Prostate gland (tissue), 2 donors: ENCODE data around the gene OR56A4. TPM values are rescaled to one million over a fixed set of nuclear protein-coding genes. Genes with fewer than 3 reads are reported as not detected.

Source experiments
- DNase-seq: peaks from one replicate; pipeline ENCODE4 v3.0.0-alpha.2; 2019; ENCODE audit warnings: low spot score
- H3K27ac ChIP-seq, 2 donors: fragments of 200-600 bp; sonication (generic); 2 replicates each; pipeline ENCODE4 v1.5.1; 2017 to 2019
- H3K27me3 ChIP-seq: fragments of 200-600 bp; sonication (generic); replicated peaks from 2 replicates; pipeline ENCODE4 v1.5.1; 2019; ENCODE audit not compliant: insufficient read depth
- H3K36me3 ChIP-seq, 2 donors: fragments of 200-600 bp; sonication (generic); 1 replicate in 1 of 2; 2 replicates in 1 of 2; pipeline versions ENCODE4 v1.5.1 to v1.8.1; 2017 to 2019
- H3K4me1 ChIP-seq: fragments of 200-600 bp; sonication (generic); replicated peaks from 2 replicates; pipeline ENCODE4 v1.5.1; 2019
- H3K4me3 ChIP-seq, 2 donors: fragments of 200-600 bp; sonication (generic); 2 replicates each; pipeline ENCODE4 v1.5.1; 2017 to 2019
- H3K9me3 ChIP-seq: fragments of 200-600 bp; sonication (generic); 2 replicates; pipeline ENCODE4 v1.5.1; 2017
- CTCF ChIP-seq, 4 experiments: fragments of 200-600 bp in 2 of 4; fragments of 450-650 bp in 2 of 4; sonication (generic) in 2 of 4; IDR thresholded peaks; 1 replicate in 3 of 4; 2 replicates in 1 of 4; pipeline ENCODE4 v1.5.1; 2016 to 2019; ENCODE audit warnings: antibody characterized with exemption in 4 of 4, mild to moderate bottlenecking in 2 of 4, moderate library complexity in 2 of 4
- POLR2A ChIP-seq: fragments of 450-650 bp; IDR thresholded peaks from one replicate; pipeline ENCODE4 v1.6.1; 2016; ENCODE audit warnings: antibody characterized with exemption, mild to moderate bottlenecking
- POLR2AphosphoS5 ChIP-seq: sonication (generic); formaldehyde crosslinking; IDR thresholded peaks from one replicate; pipeline ENCODE4 v1.6.1; 2017; ENCODE audit warnings: antibody characterized with exemption
- WGBS: methylation state at CpG from one replicate; pipeline ENCODE4 v1.1.5; 2018; 5-methylcytosine and 5-hydroxymethylcytosine counted together
- intact Hi-C: fragments of 100-400 bp; cut with DNase I; formaldehyde crosslinking; loops from one replicate; pipeline ENCODE4 v1.14.2; 2022
- total RNA-seq, 2 donors: library from RNA; depleted of rRNA; stranded (reverse); fragments of >200 nt; gene quantifications; one replicate each; pipeline ENCODE4 v1.1.0, GENCODE V29; 2016

The OR56A4 gene
- not detected for total RNA-seq

GRCh38 chr11:6006846-6007245, at the start of gene OR56A4:
Gene OR56A4, minus strand, starts transcription at chr11:6006946. Its CDS starts 3,954 bp downstream, at chr11:6002992.
- H3K27ac ChIP-seq: no peak within 1 kb of the TSS
- H3K4me1 ChIP-seq: no peaks in the 10 kb centered on the region
- intact Hi-C loops: no loop called here
- no peak within 1 kb of the TSS for H3K4me3 ChIP-seq
- H3K27me3 ChIP-seq: no peaks in the 10 kb centered on the region
- no peaks in the 10 kb centered on the region for H3K36me3 ChIP-seq
- no peak for DNase-seq
- H3K9me3 ChIP-seq: no peaks in the 10 kb centered on the region
- no peak for TF ChIP-seq CTCF (IDR thresholded peaks at IDR 0.05)

GRCh38 chr11:6055569-6055968, 48.8 kb upstream of the OR56A4 start:
- Histone ChIP-seq H3K36me3 (no peaks in the 10 kb centered on the region), H3K27ac (no peak overlapping the region), H3K9me3 (no peaks in the 10 kb centered on the region), H3K27me3 (no peaks in the 10 kb centered on the region), H3K4me3 (no peak overlapping the region), H3K4me1 (no peaks in the 10 kb centered on the region)
- intact Hi-C loops: no loop called here
- TF ChIP-seq POLR2A (no peak), CTCF (IDR thresholded peaks at IDR 0.05) (no peak), POLR2AphosphoS5 (no peak)
- no peak for DNase-seq

- WGBS: 70% methylated on average over 3 of the region's 3 CpGs
- intact Hi-C loops: no loop called here
- no peak for TF ChIP-seq POLR2A
- no peak for TF ChIP-seq CTCF (IDR thresholded peaks at IDR 0.05)
- no peak for TF ChIP-seq POLR2AphosphoS5
These were observed 45.6 kb upstream of the OR56A4 start for GRCh38 chr11:6052374-6052773.

GRCh38 chr11:6040874-6041273, 34.1 kb upstream of the OR56A4 start:
- Histone ChIP-seq H3K4me3 (no peak overlapping the region), H3K36me3 (no peaks in the 10 kb centered on the region), H3K4me1 (no peaks in the 10 kb centered on the region), H3K9me3 (no peaks in the 10 kb centered on the region), H3K27me3 (no peaks in the 10 kb centered on the region), H3K27ac (no peak overlapping the region)
- TF ChIP-seq POLR2A (no peak), CTCF (IDR thresholded peaks at IDR 0.05) (no peak), POLR2AphosphoS5 (no peak)
- DNase-seq: no peak
- WGBS: 20% methylated on average over 4 of the region's 4 CpGs
- intact Hi-C loops: no loop called here

More at GRCh38 chr11:6052374-6052773, 45.6 kb upstream of the OR56A4 start:
- no peak for DNase-seq
- H3K4me1 ChIP-seq: no peaks in the 10 kb centered on the region
- no peaks in the 10 kb centered on the region for H3K27me3 ChIP-seq
- no peak overlapping the region for H3K4me3 ChIP-seq
- H3K9me3 ChIP-seq: no peaks in the 10 kb centered on the region
- no peaks in the 10 kb centered on the region for H3K36me3 ChIP-seq
- H3K27ac ChIP-seq: no peak overlapping the region

- no peak for DNase-seq
- Histone ChIP-seq H3K27me3 (no peaks in the 10 kb centered on the region), H3K36me3 (no peaks in the 10 kb centered on the region), H3K9me3 (no peaks in the 10 kb centered on the region), H3K4me1 (no peaks in the 10 kb centered on the region), H3K27ac (no peak within 1 kb of the TSS), H3K4me3 (no peak within 1 kb of the TSS)
- TF ChIP-seq CTCF (IDR thresholded peaks at IDR 0.05) (no peak), POLR2AphosphoS5 (no peak), POLR2A (no peak)
- intact Hi-C loops: no loop called here
- WGBS: 80% methylated on average over 1 of the region's 1 CpG
These were observed 24.1 kb upstream of the OR56A4 start, which contains the start of gene OR56A1 for GRCh38 chr11:6030708-6031405. Gene OR56A1, minus strand, starts transcription at chr11:6030758. Its CDS starts 3,066 bp downstream, at chr11:6027692.
